ENCODE results near the gene TGFBR3L.
"Not testable (repeated sequence)": the region's sequence is repeated elsewhere in the genome, so short reads cannot be mapped to it uniquely, and the experiment has no call there.

The TGFBR3L gene

GRCh38 chr19:7881910-7882309, 32.7 kb upstream of the TGFBR3L start:
- no peak for DNase-seq

- DNase-seq = no peak
Observed at GRCh38 chr19:7883105-7883504, 31.5 kb upstream of the TGFBR3L start.

GRCh38 chr19:7883796-7884570, 30.6 kb upstream of the TGFBR3L start:
- DNase-seq = no peak

- DNase-seq = no peak
Observed at GRCh38 chr19:7885818-7886217, 28.8 kb upstream of the TGFBR3L start.

GRCh38 chr19:7887408-7888144, 27.1 kb upstream of the TGFBR3L start:
- DNase-seq = no peak

- DNase-seq = no peak
Observed at GRCh38 chr19:7888145-7888825, 26.3 kb upstream of the TGFBR3L start, which contains the start of gene LRRC8E. LRRC8E (plus strand) TSS chr19:7888510; CDS start chr19:7895604, 7,094 bp downstream.

- DNase-seq = no peak
Observed at GRCh38 chr19:7888826-7889217, 25.8 kb upstream of the TGFBR3L start.

GRCh38 chr19:7893362-7894101, 21.1 kb upstream of the TGFBR3L start:
- not testable (repeated sequence) for DNase-seq

GRCh38 chr19:7894612-7895309, 19.9 kb upstream of the TGFBR3L start:
- DNase-seq = no peak

GRCh38 chr19:7895565-7895964, 19.1 kb upstream of the TGFBR3L start:
- DNase-seq = no peak

GRCh38 chr19:7897292-7897691, 17.3 kb upstream of the TGFBR3L start:
- no peak for DNase-seq

- DNase-seq = no peak
Observed at GRCh38 chr19:7898967-7899366, 15.7 kb upstream of the TGFBR3L start.

GRCh38 chr19:7899751-7900378, 14.8 kb upstream of the TGFBR3L start:
- no peak for DNase-seq

GRCh38 chr19:7900401-7900870, 14.2 kb upstream of the TGFBR3L start:
- DNase-seq = no peak

- DNase-seq = no peak
Observed at GRCh38 chr19:7900931-7901330, 13.7 kb upstream of the TGFBR3L start.

- no peak for DNase-seq
Observed at GRCh38 chr19:7901337-7901736, 13.3 kb upstream of the TGFBR3L start.

- DNase-seq = no peak
Observed at GRCh38 chr19:7902796-7903243, 11.8 kb upstream of the TGFBR3L start.

- DNase-seq = peak; percentile 94
Observed at GRCh38 chr19:7903244-7904073, 11.2 kb upstream of the TGFBR3L start, which contains the start of gene MAP2K7. MAP2K7 (plus strand) TSS chr19:7903877; CDS start chr19:7903945, 68 bp downstream.

GRCh38 chr19:7904074-7905020, 10.3 kb upstream of the TGFBR3L start:
- DNase-seq = no peak

Measured in NCI-H526 treated with DMSO at 0.1 percent for 48 hours (cell line).